Measurements from ENCODE around the gene SLC19A1. TPM values are rescaled to one million over a fixed set of nuclear protein-coding genes. Genes with fewer than 3 reads are reported as not detected.

The SLC19A1 gene
- polyA plus RNA-seq, 1 experiment: 8.1 TPM

DNA sequence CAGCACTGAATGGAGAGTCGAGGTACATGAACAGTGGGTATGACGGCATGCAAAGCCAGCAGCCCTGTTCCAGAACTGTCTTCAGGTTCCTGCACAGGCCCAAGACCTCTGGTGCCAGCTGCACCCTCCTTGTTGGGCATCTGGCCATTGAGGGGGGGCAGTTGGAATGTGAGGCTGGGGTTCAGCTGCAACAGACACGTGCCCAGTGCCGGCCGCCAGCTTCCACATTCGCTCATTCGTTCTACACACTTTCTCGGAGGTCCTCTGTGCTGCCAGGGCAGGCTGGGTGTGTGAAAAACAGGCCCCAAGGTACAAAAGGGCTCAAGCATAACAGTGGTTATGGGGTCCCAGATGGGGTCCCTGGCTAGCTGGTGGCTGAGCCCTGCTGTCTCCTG, 37.9 kb upstream of the SLC19A1 start:
- TF ChIP-seq, protein P1, sequence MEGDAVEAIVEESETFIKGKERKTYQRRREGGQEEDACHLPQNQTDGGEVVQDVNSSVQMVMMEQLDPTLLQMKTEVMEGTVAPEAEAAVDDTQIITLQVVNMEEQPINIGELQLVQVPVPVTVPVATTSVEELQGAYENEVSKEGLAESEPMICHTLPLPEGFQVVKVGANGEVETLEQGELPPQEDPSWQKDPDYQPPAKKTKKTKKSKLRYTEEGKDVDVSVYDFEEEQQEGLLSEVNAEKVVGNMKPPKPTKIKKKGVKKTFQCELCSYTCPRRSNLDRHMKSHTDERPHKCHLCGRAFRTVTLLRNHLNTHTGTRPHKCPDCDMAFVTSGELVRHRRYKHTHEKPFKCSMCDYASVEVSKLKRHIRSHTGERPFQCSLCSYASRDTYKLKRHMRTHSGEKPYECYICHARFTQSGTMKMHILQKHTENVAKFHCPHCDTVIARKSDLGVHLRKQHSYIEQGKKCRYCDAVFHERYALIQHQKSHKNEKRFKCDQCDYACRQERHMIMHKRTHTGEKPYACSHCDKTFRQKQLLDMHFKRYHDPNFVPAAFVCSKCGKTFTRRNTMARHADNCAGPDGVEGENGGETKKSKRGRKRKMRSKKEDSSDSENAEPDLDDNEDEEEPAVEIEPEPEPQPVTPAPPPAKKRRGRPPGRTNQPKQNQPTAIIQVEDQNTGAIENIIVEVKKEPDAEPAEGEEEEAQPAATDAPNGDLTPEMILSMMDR (IDR thresholded peaks at IDR 0.05; ENCODE audit: insufficient read depth, low read depth, low read length): no peak
- POLR2A ChIA-PET: no interaction called here
- CTCF ChIA-PET: interaction anchor here (1.9 kb wide), 1 partner anchor 16 kb away, joined by 8 read pairs; no protein-coding TSS in a partner anchor
- H3K27me3 ChIP-seq (ENCODE audit: control insufficient read depth, insufficient read depth, low read length): peaks cover 7% of the 10 kb centered on the region
- no peak for DNase-seq (ENCODE audit: low read depth)
- H3K4me3 ChIP-seq (ENCODE audit: low read depth, low read length): no peak overlapping the region
- no peaks in the 10 kb centered on the region for H3K36me3 ChIP-seq (ENCODE audit: control insufficient read depth, insufficient read depth, low read length)

DNA sequence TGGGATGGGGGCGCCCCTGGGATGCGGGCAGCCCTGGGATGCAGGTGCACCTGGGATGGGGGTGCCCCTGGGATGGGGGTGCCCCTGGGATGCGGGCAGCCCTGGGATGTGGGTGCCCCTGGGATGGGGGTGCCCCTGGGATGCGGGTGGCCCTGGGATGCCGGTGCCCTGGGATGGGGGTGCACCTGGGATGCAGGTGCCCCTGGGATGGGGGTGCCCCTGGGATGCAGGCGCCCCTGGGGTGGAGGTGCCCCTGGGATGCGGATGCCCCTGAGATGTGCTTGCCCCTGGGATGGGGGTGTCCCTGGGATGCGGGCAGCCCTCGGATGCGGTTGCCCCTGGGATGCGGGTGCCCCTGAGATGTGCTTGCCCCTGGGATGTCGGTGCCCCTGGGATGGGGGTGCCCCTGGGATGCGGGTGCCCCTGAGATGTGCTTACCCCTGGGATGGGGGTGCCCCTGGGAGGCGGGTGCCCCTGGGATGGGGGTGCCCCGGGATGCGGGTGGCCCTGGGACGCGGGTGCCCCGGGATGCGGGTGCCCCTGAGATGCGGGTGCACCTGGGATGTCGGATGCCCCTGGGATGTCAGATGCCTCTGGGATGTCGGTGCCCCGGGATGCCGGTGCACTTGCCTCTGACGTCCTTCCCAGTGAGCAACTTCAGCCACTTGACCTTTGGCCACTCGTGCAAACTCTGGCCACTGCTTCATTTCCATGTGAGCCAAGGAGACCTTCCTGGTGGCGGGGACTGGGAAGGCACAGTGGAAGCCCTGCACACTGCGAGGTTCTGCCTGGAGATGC, 37.3 kb upstream of the SLC19A1 start:
- POLR2A ChIA-PET: no interaction called here
- no peak overlapping the region for H3K4me3 ChIP-seq (ENCODE audit: low read depth, low read length)
- DNase-seq (ENCODE audit: low read depth): no peak

DNA sequence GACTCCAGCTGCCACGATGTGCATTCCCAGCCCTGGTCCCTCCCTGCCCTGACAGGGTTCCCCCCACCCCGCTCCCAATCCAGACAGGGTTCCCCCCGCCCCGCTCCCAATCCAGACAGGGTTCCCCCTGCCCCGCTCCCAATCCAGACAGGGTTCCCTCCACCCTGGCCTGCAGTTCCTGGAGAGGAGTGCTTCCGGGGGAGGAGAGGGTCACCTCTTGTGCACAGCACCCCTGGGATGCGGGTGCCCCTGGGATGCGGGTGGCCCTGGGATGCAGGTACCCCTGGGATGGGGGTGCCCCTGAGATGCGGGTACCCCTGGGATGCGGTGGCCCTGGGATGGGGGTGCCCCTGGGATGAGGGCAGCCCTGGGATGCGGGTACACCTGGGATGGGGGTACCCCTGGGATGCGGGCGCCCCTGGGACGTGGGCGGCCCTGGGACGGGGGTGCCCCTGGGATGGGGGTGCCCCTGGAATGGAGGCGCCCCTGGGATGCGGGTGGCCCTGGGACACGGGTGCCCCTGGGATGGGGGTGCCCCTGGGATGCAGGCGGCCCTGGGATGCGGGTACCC, 36.7 kb upstream of the SLC19A1 start:
- no peak for DNase-seq (ENCODE audit: low read depth)
- H3K4me3 ChIP-seq (ENCODE audit: low read depth, low read length): no peak overlapping the region
- TF ChIP-seq, protein P1 (IDR thresholded peaks at IDR 0.05; ENCODE audit: insufficient read depth, low read depth, low read length): no peak
- POLR2A ChIA-PET: no interaction called here
- H3K27me3 ChIP-seq (ENCODE audit: control insufficient read depth, insufficient read depth, low read length): peaks cover 9% of the 10 kb centered on the region
- CTCF ChIA-PET: interaction anchor here (1.6 kb wide), 1 partner anchor 17 kb away, joined by 8 read pairs; no protein-coding TSS in a partner anchor
- H3K36me3 ChIP-seq (ENCODE audit: control insufficient read depth, insufficient read depth, low read length): no peaks in the 10 kb centered on the region

More for the DNA sequence above, 37.3 kb upstream of the SLC19A1 start:
- Histone ChIP-seq H3K27me3 (ENCODE audit: control insufficient read depth, insufficient read depth, low read length) (peaks cover 7% of the 10 kb centered on the region), H3K36me3 (ENCODE audit: control insufficient read depth, insufficient read depth, low read length) (no peaks in the 10 kb centered on the region)
- TF ChIP-seq, protein P1 (IDR thresholded peaks at IDR 0.05; ENCODE audit: insufficient read depth, low read depth, low read length): no peak
- CTCF ChIA-PET: no interaction called here

DNA sequence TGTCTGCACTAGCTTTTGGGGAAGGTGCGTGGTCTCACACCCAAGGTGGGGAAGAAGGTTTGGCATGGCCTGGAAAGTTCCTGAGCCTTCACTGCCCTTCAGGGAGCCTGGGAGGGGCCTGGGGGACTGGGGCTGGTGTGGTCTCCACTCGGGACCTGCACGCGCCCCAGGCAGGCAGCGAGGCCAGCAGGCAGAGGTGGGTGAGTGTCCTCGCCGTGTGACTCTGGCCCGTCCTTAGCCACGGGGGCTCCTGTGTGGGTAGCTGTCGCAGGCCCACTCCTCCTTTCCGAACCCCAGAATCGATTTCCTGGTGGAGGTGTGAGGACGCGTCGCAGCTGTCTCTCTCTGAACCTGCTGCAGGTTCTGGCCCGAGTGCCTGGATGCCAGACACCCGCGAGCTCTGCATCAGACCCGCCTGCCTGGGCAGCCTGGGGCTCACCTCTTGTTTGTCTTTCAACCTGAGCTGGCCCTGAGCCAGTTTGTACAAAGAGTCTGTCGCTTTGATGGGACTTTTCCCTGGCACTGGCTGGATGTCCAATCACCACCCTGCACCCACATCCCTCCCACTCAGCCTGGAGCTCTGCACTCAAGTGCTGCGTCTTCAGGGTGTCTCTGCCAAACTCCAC, 36.0 kb upstream of the SLC19A1 start:
- CTCF ChIA-PET: interaction anchor here (1.6 kb wide), 1 partner anchor 18 kb away, joined by 8 read pairs; no protein-coding TSS in a partner anchor
- no peak for DNase-seq (ENCODE audit: low read depth)
- TF ChIP-seq, protein P1 (IDR thresholded peaks at IDR 0.05; ENCODE audit: insufficient read depth, low read depth, low read length): no peak

DNA sequence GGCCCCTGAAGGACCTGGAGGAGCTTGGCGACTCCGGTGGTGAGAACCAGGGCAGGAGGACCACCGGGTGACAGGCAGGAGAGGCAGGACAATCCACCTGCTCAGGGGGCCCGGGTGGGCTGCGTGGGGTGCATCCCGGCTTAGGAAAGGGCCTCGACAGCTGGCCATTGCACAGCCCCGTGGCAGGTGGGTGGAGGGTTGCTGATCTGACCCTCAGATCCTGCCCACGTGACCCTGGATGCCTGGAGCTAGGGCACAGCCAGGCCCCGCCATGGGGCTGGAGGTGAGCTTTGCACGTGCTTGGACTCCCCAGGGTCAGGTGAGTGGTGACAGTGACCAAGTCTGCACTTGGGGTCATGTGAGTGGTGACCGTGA, 35.5 kb upstream of the SLC19A1 start:
- DNase-seq (ENCODE audit: low read depth): no peak
- peaks cover 8% of the 10 kb centered on the region; the same call in 1 of the 2 replicates for H3K27me3 ChIP-seq (ENCODE audit: control insufficient read depth, insufficient read depth, low read length)
- no peaks in the 10 kb centered on the region for H3K36me3 ChIP-seq (ENCODE audit: control insufficient read depth, insufficient read depth, low read length)
- ChIA-PET POLR2A (no interaction called here), CTCF (interaction anchor here (1.6 kb wide), 1 partner anchor 18 kb away, joined by 8 read pairs; no protein-coding TSS in a partner anchor)
- H3K4me3 ChIP-seq (ENCODE audit: low read depth, low read length): no peak overlapping the region
- TF ChIP-seq, protein P1 (IDR thresholded peaks at IDR 0.05; ENCODE audit: insufficient read depth, low read depth, low read length): no peak

More for the DNA sequence above, 36.0 kb upstream of the SLC19A1 start:
- Histone ChIP-seq H3K27me3 (ENCODE audit: control insufficient read depth, insufficient read depth, low read length) (peaks cover 6% of the 10 kb centered on the region; the same call in 1 of the 2 replicates), H3K4me3 (ENCODE audit: low read depth, low read length) (no peak overlapping the region), H3K36me3 (ENCODE audit: control insufficient read depth, insufficient read depth, low read length) (no peaks in the 10 kb centered on the region)
- POLR2A ChIA-PET: no interaction called here

Measured in BJ (cell line).